Stimulated activated CD4-positive, alpha-beta T cell treated with anti-CD3 and anti-CD28 coated beads, Interleukin-1b, Interleukin-23, amount 100 ng/mL, for 4 hours (primary cell): ENCODE measurements around the gene SH3RF3.

Experiments
- DNase-seq, 2 donors: peaks; one replicate each; pipeline ENCODE4 v3.0.0-alpha.2; 2020; ENCODE audit warnings: low read depth in 2 of 2

Gene SH3RF3

GRCh38 chr2:109547280-109547679 lies 418.3 kb downstream of the SH3RF3 start:
- DNase-seq = no peak

GRCh38 chr2:109549016-109549590 lies 420.1 kb downstream of the SH3RF3 start:
- DNase-seq = no peak
